NT2/D1 (cell line): ENCODE data around the gene C2CD2.

Source experiments
- SUZ12 ChIP-seq: IDR thresholded peaks from 2 replicates; pipeline ENCODE4 v1.6.1; 2011; ENCODE audit not compliant: insufficient read length, insufficient read depth; ENCODE audit errors: extremely low read depth
- YY1 ChIP-seq: IDR thresholded peaks from 2 replicates; pipeline ENCODE4 v1.6.1; 2011; ENCODE audit not compliant: insufficient read length, insufficient read depth
- ZNF274 ChIP-seq: IDR thresholded peaks from 2 replicates; pipeline ENCODE4 v1.6.1; 2011; ENCODE audit warnings: mild to moderate bottlenecking, low read depth, low read length

DNA sequence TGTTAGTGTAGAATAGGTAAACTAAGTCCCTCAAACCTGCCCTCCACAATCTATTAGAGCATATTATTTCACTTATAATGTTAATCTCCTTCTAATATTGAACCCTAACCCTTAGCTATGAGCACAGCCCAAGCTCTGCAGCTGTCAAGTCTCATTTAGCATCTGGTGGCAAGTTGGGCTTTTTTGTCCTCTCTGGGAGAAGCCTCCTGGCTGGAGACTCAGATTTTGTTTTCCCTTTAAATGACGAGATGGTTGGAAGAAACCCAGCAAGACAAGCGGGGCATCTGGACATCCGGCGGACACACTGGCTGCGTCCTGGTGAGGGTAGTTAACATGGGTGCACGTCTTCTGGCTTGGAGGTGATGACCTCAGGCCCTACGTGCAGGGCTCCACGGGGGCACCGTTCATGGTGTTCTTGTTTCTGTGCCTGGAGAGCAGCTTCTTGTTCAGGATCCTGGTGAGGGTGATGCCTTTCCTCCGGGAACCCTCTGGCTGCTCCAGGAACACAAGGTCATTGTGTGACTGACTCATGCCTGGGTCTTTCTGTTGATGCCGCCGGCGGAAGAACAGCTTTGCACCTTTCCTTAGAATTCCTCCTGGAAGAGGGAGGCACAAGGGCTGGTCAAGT lies 65.0 kb downstream of the C2CD2 start:
- TF ChIP-seq YY1: no peak
- no peak for TF ChIP-seq SUZ12
- TF ChIP-seq ZNF274: no peak
